SK-N-SH (cell line): ENCODE measurements around the gene GSTT2. TPM values are rescaled to one million over a fixed set of nuclear protein-coding genes. Genes with fewer than 3 reads are reported as not detected.
"Not testable (repeated sequence)": the region's sequence is repeated elsewhere in the genome, so short reads cannot be mapped to it uniquely, and the experiment has no call there.

ENCODE experiments used
- CTCF ChIA-PET: fragments of 300-600, 350-600 bp; formaldehyde crosslinking; extraction: SDS; loops from one replicate; lab custom pipeline; 2021; lab: Yijun Ruan, JAX
- POLR2A ChIA-PET: fragments of 350-600 bp; sonication (Branson Sonifier 250); formaldehyde crosslinking; extraction: SDS; loops from one replicate; lab custom pipeline; 2020; ENCODE audit warnings: antibody characterized with exemption, inconsistent platforms; lab: Yijun Ruan, JAX
- DNase-seq: peaks from one replicate; pipeline ENCODE4 v3.0.0; 2012
- H2AFZ ChIP-seq: fragments of 200-600 bp; sonication (generic); 2 replicates; pipeline ENCODE4 v1.8.1; 2016; ENCODE audit warnings: antibody characterized with exemption, mild to moderate bottlenecking, low read depth
- H3F3A ChIP-seq: fragments of 200-600 bp; sonication (generic); replicated peaks from 2 replicates; pipeline ENCODE3; 2016; ENCODE audit warnings: antibody characterized with exemption, mild to moderate bottlenecking; ENCODE audit not compliant: insufficient read depth
- H3K27ac ChIP-seq, 2 experiments: fragments of 200-500 bp in 1 of 2; fragments of 200-600 bp in 1 of 2; sonication (Bioruptor generic) in 1 of 2; sonication (generic), shearing (Covaris generic) in 1 of 2; 2 replicates each; pipeline versions ENCODE4 v1.5.1 to v1.6.1; 2014 to 2016; ENCODE audit warnings: low read depth in 2 of 2, inconsistent platforms in 1 of 2, low read length in 1 of 2, mild to moderate bottlenecking in 1 of 2, mixed read lengths in 1 of 2
- H3K27me3 ChIP-seq: fragments of 200-600 bp; sonication (generic), shearing (Covaris generic); 2 replicates; pipeline ENCODE4 v1.6.1; 2016; ENCODE audit warnings: mixed run types; ENCODE audit not compliant: insufficient read depth
- H3K36me3 ChIP-seq, 2 experiments: fragments of 200-500 bp in 1 of 2; fragments of 200-600 bp in 1 of 2; sonication (Bioruptor generic) in 1 of 2; sonication (generic) in 1 of 2; replicated peaks in 1 of 2; 2 replicates each; pipeline versions ENCODE3 to v1.5.1; 2014 to 2016; ENCODE audit warnings: low read length in 1 of 2, mild to moderate bottlenecking in 1 of 2; ENCODE audit not compliant: insufficient read depth in 2 of 2, control insufficient read depth in 1 of 2
- H3K4me1 ChIP-seq, 2 experiments: fragments of 200-500 bp in 1 of 2; fragments of 200-600 bp in 1 of 2; sonication (Bioruptor generic) in 1 of 2; sonication (generic), shearing (Covaris generic) in 1 of 2; 2 replicates each; pipeline versions ENCODE4 v1.5.1 to v1.6.1; 2014 to 2016; ENCODE audit warnings: low read depth in 1 of 2, low read length in 1 of 2, mixed run types in 1 of 2; ENCODE audit not compliant: insufficient read depth in 2 of 2, control insufficient read depth in 1 of 2
- H3K4me2 ChIP-seq: fragments of 200-600 bp; sonication (generic), shearing (Covaris generic); 2 replicates; pipeline ENCODE4 v1.6.1; 2017; ENCODE audit warnings: mixed run types
- H3K4me3 ChIP-seq, 2 experiments: fragments of 200-500 bp in 1 of 2; fragments of 200-600 bp in 1 of 2; sonication (Bioruptor generic) in 1 of 2; sonication (generic), shearing (Covaris generic) in 1 of 2; 2 replicates each; pipeline versions ENCODE4 v1.5.1 to v1.8.1; 2014 to 2016; ENCODE audit warnings: low read depth in 2 of 2, inconsistent platforms in 1 of 2, low read length in 1 of 2, mild to moderate bottlenecking in 1 of 2, mixed read lengths in 1 of 2, moderate library complexity in 1 of 2
- H3K79me2 ChIP-seq: fragments of 200-600 bp; sonication (generic); 2 replicates; pipeline ENCODE4 v1.8.1; 2017; ENCODE audit warnings: mild to moderate bottlenecking; ENCODE audit not compliant: insufficient read depth
- H3K9ac ChIP-seq: fragments of 200-600 bp; sonication (generic); 2 replicates; pipeline ENCODE4 v1.6.1; 2017; ENCODE audit warnings: mixed run types
- H3K9me2 ChIP-seq: fragments of 200-600 bp; sonication (generic); 2 replicates; pipeline ENCODE4 v1.6.1; 2017; ENCODE audit warnings: mixed run types
- H3K9me3 ChIP-seq: fragments of 200-600 bp; sonication (generic); 2 replicates; pipeline ENCODE4 v1.6.1; 2017; ENCODE audit warnings: mixed run types, mild to moderate bottlenecking, moderate library complexity
- H4K20me1 ChIP-seq: fragments of 200-600 bp; sonication (generic); 2 replicates; pipeline ENCODE4 v1.6.1; 2017; ENCODE audit warnings: mild to moderate bottlenecking, mixed run types; ENCODE audit not compliant: insufficient read depth
- WGBS: methylation state at CpG from one replicate; pipeline ENCODE4 v1.1.6; 2017; ENCODE audit warnings: low lambda C conversion rate; 5-methylcytosine and 5-hydroxymethylcytosine counted together
- polyA plus RNA-seq, 3 experiments: library from polyadenylated mRNA; depleted of rRNA; stranded (reverse); fragments of >200 nt; gene quantifications; 2 replicates each; pipeline ENCODE4 v1.2.3, GENCODE V29; 2012

The GSTT2 gene
- polyA plus RNA-seq, 1 of the 3 experiments (the other 2 are of a cell fraction) = 3.7 TPM

- H4K20me1 ChIP-seq, H3K27me3 ChIP-seq, POLR2A ChIA-PET, CTCF ChIA-PET, DNase-seq, H3K9me2 ChIP-seq, H3K4me3 ChIP-seq, H3K4me2 ChIP-seq, H3K9ac ChIP-seq, H3K27ac ChIP-seq, H3F3A ChIP-seq, H3K4me1 ChIP-seq, H3K9me3 ChIP-seq, H2AFZ ChIP-seq: not testable (repeated sequence)
- H3K36me3 ChIP-seq = peaks cover 16 to 20% of the 10 kb centered on the region in 2 experiments
- WGBS = 97% methylated on average over 3 of the region's 3 CpGs
- peaks cover 28% of the 10 kb centered on the region; the same call in 1 of the 2 replicates for H3K79me2 ChIP-seq
Measured at GRCh38 chr22:23971927-23972326, 8.0 kb upstream of the GSTT2 start.

- H3K9ac ChIP-seq, POLR2A ChIA-PET, H3K27me3 ChIP-seq, H2AFZ ChIP-seq, CTCF ChIA-PET, H3K9me2 ChIP-seq, H3K9me3 ChIP-seq, H3K4me3 ChIP-seq, H4K20me1 ChIP-seq, H3K4me2 ChIP-seq, DNase-seq, H3F3A ChIP-seq, H3K27ac ChIP-seq, H3K4me1 ChIP-seq: not testable (repeated sequence)
- peaks cover 16% of the 10 kb centered on the region in 2 experiments for H3K36me3 ChIP-seq
- peaks cover 25% of the 10 kb centered on the region; the same call in 1 of the 2 replicates for H3K79me2 ChIP-seq
- WGBS = no CpG with 5 or more reads among the region's 29 CpGs
Measured at GRCh38 chr22:23974345-23974744, 5.6 kb upstream of the GSTT2 start, which contains the start of gene DDT. DDT (minus strand) TSS chr22:23974441; CDS start chr22:23974414, 27 bp downstream.

GRCh38 chr22:23974836-23975352 is 5.0 kb upstream of the GSTT2 start:
- H3K9me3 ChIP-seq, H3K4me3 ChIP-seq, H3K4me1 ChIP-seq, H4K20me1 ChIP-seq, DNase-seq, H2AFZ ChIP-seq, H3K9me2 ChIP-seq, CTCF ChIA-PET, H3F3A ChIP-seq, H3K9ac ChIP-seq, H3K4me2 ChIP-seq, H3K27ac ChIP-seq, POLR2A ChIA-PET, H3K27me3 ChIP-seq: not testable (repeated sequence)
- H3K79me2 ChIP-seq = peaks cover 20% of the 10 kb centered on the region; the same call in 1 of the 2 replicates
- no CpG with 5 or more reads among the region's 27 CpGs for WGBS
- H3K36me3 ChIP-seq = peaks cover 13 to 14% of the 10 kb centered on the region in 2 experiments

GRCh38 chr22:23977304-23977703 is 2.6 kb upstream of the GSTT2 start:
- CTCF ChIA-PET, H2AFZ ChIP-seq, H3K4me1 ChIP-seq, H3K36me3 ChIP-seq, H3K27me3 ChIP-seq, H3K9me2 ChIP-seq, H3K4me2 ChIP-seq, H4K20me1 ChIP-seq, POLR2A ChIA-PET, H3K27ac ChIP-seq, DNase-seq, H3K79me2 ChIP-seq, H3K9me3 ChIP-seq, H3F3A ChIP-seq, H3K4me3 ChIP-seq, H3K9ac ChIP-seq: not testable (repeated sequence)
- no CpG with 5 or more reads among the region's 12 CpGs for WGBS

GRCh38 chr22:23980567-23980966 is 633 bp downstream of the GSTT2 start:
- CTCF ChIA-PET, H3K79me2 ChIP-seq, H3K36me3 ChIP-seq, H3K27ac ChIP-seq, POLR2A ChIA-PET, H3K4me1 ChIP-seq, H2AFZ ChIP-seq, H3F3A ChIP-seq, H3K9ac ChIP-seq, H3K4me2 ChIP-seq, H4K20me1 ChIP-seq, H3K9me2 ChIP-seq, H3K9me3 ChIP-seq, DNase-seq, H3K27me3 ChIP-seq, H3K4me3 ChIP-seq: not testable (repeated sequence)
- 17% methylated on average over 3 of the region's 7 CpGs for WGBS
